T follicular helper cell (primary cell): ENCODE data around the gene SSR1.
"Not testable (repeated sequence)": the region's sequence is repeated elsewhere in the genome, so short reads cannot be mapped to it uniquely, and the experiment has no call there.

ENCODE experiments used
- DNase-seq: peaks from one replicate; pipeline ENCODE4 v3.0.0-alpha.2; 2020; ENCODE audit warnings: low read depth

The SSR1 gene

DNA sequence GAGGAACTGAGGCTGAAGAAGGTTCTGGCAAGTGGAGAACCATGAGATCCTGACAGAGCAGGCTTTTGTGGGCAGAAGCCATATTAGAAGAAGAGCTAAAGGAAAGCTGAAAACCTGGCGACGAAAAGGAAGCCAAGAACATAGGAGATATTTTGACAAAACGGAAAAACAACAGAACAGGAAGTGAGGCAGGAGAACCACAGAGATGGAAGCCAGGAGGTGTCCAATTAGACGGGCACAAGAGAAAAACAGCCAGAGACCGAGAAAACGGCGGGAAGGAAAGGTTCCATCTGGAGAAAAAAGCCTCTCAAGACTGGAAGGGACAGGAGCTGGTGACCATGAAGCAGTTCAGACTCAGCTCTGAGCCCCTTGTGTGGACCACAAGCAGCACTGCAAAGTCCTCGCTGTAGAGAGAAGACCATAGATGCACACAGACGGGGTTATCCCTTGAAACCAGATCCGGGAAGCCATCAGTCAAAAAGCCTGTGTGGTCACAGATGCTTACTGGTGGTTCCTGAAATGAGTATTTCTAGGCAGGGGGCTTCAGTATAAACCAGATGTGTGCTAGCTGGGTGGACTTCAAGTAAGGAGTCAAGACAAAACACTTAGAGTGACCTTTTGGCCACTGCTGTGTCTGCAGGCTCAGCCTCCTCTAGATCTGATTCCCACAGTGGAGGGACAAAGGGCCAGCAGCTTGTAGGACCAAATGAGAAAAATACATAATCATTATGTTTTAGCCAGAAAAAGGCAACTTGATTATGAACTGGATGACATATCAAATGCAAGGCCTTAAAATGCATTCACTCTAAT, 30.7 kb downstream of the SSR1 start:
- no peak for DNase-seq

DNA sequence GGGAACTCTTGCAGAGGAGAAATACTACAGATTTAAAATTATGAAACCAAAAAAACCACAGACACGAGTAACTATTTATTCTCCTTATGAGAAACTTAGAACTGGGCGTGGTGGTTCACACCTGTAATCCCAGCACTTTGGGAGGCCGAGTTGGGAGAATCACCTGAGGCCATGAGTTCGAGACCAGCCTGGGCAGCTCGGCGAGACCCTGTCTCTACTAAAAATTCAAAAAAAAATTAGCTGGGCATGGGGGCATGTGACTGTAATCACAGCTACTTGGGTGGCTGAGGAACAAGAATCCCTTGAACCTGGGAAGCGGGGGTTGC, 36.8 kb downstream of the SSR1 start:
- no peak for DNase-seq

DNA sequence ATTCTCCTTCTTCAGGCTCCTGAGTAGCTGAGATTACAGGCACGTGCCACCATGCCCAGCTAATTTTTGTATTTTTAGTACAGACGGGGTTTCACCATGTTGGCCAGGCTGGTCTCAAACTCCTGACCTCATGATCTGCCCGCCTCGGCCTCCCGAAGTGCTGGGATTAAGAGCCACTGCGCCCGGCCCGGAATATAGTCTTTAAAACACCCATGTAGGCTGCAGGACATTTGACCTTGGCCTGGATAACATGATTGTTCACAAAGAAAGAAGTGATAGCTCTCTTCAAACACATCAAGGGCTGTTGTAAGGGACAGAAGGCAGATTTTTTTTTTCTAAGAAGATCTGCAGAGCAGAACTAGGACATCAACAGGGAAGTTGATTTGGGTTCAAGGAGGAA, 38.5 kb downstream of the SSR1 start:
- DNase-seq = not testable (repeated sequence)

DNA sequence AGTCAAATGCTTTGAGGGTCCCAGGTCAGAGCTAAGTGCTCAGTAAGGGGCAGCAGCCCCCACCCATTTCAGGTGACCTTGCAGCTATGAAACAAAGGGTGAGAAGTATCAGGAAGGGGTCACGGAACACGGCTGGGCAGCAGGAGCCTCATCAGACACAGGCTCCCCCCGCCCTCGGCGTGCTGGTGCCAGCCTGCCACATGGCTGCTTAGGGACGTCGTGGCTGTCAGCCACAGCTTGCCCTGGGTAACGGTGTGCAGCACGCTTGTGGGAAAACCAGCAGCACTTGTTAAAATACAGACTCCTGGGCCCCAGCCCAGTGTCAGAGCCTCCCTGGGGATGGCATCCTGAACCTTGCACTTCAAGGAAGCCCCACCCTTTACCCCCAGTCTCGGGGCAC, 39.3 kb downstream of the SSR1 start:
- no peak for DNase-seq

DNA sequence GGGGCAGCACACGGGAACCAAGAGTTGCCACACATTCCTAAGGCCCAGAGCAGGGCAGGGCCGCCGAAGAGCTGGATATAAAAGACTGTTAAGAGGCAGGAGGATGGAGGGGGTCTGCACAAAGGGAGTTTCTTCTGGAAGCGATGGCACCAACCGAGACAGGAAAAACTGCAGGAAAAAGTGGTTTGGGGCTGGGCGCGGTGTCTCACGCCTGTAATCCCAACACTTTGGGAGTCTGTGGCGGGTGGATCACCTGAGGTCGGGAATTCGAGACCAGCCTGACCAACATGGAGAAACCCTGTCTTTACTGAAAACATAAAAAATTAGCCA, 41.8 kb downstream of the SSR1 start:
- no peak for DNase-seq

DNA sequence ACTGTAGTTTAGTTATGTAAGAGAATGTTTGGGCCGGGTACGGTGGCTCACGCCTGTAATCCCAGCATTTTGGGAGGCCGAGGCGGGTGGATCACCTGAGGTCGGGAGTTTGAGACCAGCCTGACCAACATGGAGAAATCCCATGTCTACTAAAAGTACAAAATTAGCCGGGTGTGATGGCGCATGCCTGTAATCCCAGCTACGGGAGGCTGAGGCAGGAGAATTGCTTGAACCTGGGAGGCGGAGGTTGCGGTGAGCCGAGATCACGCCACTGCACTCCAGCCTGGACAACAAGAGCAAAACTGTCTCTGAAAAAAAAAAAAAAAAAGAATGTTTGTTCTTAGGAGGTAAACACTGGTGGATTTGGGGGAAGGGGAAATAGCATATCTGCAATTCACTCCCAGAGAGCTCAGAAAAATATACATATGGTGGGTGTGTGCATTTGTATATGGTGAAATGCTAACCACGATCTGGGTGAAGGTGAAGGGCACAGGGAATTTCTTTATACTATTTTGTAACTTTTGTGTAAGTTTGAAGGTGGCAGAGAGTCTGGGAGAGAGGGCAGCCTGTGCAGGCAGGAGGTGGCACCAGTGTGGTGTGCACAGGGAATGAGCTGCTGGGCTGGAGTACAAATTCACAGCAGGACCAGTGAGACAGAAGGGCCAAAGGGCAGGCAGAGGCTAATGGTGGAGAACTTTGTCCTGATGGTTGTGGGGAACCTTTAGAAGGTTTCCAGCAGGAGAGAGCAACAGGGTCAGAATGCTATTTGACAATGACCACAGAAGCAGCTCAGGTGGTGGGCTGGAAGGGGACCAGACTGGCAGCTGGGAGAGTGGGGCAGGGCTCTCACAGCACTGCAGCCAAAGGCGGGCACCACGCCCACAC, 42.4 kb downstream of the SSR1 start:
- no peak for DNase-seq

DNA sequence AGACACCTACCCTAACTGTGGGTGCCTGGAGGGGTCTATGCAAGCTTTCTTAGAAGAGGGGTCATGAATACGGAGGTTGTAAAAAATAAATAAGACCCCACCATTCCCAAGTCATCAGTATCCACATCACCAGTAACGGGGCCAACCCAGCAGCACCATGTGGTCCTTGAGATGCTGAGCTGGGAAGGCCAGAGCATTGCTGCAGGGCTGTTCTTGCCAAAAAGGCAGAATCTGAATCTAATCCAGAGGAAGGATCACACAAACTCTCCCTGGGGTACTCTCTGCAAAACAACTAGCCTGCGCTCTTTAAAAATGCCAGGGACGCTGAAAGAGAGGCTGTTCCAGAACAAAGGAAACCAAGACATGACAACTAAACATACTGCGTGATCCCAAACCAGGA, 43.2 kb downstream of the SSR1 start:
- no peak for DNase-seq

DNA sequence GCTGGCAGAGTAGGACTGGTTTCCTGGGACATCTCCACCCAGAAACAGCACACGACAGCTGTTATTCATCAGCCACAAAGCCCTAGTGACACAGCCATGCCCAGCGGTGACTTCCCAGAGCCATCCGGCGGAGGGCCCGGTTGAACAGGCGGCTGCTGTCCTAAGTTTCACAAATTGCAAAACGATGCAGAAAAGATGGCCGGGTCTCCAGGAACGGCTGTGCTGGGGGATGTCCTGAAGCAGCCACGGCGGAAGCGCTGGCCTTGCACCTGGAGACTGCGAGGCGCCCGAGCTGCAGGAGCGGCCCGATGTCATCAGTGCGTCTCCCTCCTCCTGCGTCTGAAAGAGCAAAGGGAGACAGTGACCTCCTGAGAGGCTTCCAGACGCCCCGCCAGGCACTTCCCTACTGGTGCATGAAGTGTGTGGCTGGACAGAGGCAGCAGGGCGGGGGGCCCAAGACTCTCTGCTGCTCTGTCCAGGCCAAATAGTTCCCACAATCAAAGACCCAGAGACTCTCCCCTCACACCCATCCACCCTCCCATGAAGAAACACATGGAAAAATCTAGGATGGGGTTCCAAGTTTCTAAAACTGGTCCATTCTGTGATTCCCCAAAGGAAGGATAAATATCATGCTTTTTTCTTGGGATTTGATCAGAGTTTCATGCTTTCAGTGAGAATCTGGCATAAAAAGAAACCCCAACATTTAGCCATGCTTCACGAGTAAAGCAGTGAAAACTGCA, 44.0 kb downstream of the SSR1 start:
- no peak for DNase-seq

DNA sequence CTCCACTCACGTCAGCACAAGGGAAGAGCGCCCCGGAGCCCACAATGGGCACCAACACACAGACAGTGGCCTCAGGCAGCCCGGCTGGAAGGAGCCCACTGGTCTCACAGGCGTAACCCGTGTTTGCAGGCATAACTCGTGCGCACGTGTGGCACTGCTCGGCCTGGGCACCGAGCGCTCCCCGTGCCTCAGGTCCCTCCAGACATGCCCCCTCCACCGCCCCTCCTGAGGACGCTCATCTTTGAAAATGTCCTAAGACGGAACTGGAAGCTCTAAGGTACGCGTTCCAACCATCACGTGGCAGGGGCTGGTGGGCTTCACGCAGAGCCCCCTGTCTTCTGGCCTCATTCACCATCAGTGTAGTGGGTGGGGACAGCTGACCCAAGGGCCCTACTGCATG, 44.6 kb downstream of the SSR1 start:
- DNase-seq = no peak

DNA sequence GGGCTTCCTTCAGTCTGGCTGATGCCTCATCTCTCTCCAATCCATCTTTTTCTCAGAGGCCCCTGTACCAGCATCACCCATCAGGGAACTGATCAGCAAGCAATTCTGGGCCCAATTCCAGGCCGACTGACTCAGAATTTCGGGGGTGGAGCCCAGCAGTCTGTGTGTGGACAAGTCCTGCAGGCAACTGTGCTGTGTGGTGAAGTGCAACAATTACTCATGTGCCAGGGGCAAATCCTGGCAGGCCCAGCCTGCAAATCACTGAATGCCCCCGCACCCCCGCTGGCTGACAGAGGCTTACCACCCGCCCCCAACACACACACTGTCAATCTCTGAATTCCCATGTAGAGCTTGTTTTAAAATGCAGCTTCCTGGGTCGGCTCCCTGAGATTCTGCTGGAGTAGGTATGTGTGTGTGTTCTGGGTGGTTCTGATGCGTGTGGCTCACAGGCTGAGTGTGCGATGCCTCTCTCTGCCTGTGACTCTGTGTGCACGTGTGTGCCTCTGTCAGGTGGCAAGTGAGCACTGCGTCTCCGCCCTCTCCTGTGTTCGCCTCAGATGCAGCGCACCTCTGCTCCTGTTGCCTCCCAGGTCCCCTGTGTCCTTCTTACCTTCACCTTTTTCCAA, 45.4 kb downstream of the SSR1 start:
- no peak for DNase-seq

DNA sequence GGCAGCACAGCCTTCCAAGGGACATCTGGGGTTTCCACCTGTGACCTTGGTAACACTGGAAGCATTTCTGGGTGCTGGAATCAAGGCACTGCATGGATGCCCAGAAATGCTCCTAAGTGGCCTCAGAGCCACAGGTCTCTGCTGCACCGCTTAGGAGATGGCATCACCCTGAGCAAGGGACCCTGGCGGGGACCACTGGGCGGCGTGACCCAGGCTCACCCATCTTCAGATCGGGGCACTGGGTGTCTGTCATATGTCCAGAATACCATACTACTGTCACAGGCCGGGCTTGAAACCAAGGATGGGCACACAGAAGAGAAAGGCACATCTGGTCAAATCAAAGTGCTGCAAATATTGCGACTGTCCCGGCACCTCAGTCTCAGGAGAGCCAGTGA, 45.9 kb downstream of the SSR1 start:
- no peak for DNase-seq

DNA sequence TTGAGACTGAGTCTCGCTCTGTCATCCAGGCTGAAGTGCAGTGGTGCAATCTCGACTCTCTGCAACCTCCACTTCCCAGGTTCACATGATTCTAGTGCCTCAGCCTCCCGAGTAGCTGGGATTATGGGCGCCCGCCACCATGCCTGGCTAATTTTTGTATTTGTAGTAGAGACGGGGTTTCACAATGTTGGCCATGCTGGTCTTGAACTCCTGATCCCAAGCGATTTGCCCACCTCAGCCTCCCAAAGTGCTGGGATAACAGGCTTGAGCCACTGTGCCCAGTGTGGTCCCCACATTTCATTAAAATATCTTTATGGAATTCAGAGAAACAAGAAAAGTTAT, 47.6 kb downstream of the SSR1 start:
- DNase-seq = not testable (repeated sequence)

DNA sequence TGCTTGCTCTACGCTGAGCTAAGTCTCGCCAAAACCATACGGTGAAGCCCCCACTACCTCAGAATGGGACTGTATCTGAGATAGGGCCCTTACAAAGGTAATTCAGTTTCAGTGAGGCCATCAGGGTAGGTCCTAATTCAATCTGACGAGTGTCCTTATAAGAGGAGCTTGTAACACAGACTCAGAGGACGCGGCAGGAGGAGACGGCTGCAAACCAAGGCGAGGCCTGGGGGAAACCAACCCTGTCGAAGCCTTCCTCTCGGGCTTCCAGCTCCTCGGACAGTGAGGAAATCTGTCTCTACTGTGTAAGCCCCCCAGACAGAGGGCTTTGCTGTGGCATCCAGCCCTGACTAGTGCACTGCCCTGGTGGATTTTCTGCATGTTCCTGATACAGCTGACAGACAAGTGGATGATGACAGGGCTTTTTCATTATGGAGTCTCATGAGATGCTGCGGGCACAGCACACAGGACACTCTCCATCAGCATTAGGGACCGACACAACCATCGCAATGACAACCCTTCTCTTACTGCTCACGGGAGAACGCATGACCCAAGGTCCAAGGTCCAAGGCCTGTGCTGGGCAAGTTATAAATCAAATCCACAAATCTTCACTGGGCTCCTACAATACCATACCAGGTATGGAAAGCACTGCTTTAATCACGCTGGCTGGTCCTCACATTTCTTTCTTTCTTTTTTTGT, 48.2 kb downstream of the SSR1 start:
- no peak for DNase-seq

DNA sequence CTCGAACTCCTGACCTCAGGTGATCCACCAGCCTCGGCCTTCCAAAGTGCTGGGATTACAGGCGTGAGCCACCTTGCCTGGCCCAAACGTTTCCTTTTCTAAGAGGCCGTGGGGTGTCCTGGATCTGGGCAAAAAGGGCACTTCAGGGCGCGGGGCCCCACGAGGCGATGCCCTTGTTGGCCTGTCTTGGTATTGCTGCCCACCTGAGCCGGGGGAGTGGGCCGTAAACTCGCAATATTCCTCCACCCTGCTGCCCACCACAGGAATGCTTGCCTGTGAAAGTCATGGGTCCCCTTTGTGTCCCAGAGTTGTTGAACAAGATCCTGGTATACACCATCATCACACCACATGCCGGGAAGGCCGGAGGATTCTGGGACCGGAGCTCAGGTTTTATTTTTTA, 49.0 kb downstream of the SSR1 start:
- no peak for DNase-seq

DNA sequence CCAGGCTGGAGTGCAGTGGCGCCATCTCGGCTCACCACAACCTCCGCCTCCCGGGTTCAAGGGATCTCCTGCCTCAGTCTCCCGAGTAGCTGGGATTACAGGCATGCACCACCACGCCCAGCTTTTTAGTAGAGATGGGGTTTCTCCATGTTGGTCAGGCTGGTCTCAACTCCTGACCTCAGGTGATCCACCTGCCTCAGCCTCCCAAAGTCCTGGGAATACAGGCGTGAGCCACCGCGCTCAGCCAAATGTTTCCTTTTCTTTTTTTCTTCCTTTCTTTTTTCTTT, 49.5 kb downstream of the SSR1 start:
- not testable (repeated sequence) for DNase-seq

DNA sequence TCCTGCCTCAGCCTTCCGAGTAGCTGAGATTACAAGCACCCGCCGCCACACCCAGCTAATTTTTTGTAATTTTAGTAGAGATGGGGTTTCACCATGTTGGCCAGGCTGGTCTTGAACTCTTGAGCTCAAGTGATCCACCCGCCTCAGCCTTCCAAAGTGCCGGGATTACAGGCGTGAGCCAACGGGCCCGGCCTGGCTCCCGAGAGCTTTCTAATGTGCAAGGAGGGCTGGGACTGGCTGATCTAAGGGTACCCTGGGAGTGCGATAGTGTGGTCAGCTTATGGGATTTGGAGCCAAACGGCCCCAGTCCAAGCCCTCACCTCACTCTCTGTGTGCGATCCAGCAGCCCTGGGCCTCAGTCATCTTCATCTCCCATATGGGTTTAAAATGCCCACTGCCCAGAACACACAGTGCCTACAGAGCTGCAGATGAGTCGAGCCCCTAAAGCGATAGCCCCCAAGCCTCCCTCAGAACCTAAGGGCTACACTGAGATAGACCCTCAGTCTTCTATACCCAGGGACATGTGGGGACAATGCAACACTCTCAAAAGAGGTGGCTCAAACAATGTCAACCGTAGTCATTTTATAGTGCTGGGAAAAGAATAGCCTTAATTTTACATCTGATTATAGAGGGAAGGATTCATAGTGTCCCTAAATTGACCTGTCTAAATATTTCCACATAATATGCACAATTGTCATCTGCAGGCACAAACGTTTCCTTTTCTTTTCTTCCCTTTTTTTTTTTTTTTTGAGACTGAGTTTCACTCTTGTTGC, 50.1 kb downstream of the SSR1 start:
- no peak for DNase-seq

DNA sequence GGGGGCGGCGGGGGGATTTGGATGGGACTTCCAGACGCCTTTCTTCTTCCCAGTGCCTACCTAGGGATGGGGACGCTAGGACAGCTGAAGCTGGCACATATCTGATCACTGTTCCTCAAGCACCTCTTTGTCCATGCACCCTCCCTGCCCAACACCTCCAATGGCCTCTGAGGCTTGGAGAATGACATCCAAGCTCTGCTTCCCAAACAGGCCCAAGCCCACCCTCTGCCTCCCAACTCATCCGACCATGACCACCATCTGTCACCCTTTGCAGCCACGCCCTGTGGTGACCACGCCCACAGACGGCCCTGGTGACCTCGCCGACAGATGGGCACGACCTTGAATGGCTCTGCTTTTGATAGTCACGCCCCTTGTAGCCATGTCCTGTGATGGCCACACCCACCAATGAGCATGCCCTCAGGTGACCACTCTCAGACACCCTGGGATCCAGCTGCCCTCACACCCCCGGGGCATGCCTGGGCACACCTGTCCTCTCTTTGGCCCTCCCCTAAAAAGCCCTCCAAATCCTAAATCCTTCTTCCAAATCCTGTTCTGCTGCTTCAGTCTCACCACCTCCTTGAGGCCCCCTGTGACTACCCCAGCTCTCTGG, 51.0 kb downstream of the SSR1 start:
- DNase-seq = no peak

DNA sequence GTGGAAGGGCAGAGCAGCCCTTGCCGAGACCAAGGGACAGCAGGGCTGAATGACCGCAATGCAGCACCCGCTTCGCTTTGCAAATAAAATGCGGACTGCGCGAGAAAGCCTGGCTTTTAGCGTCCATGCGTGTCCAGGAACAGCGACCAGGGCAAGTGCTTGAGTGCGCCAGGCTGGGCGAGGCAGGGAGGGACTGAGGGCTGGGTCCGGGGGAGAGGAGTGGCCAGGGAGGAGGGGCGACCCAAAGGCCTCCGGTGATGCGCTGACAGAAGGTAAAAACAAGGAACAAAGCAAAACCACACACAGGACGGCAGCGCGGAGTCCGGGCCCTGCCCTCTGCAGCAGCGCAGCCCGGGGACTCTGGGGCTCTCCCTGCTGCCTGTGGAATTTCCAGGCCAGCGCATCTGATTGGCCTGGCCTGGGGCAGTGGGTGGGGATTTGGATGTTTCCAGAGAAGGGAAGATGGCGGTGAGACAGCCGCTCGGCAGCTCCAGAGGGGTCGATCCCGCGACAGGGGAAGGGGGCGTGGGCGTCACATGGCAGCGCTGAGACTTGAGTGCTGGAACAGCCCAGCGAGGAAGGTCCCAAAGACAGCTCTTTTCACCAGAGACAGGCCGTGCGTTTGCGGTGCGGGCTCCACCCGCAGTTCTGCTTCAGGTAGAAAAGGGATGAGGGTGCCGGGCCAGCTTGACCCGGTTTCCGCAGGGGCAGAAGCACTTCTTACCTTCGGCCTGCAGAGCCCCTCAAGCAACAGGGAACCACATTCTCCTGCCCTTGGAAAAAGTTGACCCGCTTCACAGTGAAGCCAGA, 51.8 kb downstream of the SSR1 start:
- DNase-seq = no peak

DNA sequence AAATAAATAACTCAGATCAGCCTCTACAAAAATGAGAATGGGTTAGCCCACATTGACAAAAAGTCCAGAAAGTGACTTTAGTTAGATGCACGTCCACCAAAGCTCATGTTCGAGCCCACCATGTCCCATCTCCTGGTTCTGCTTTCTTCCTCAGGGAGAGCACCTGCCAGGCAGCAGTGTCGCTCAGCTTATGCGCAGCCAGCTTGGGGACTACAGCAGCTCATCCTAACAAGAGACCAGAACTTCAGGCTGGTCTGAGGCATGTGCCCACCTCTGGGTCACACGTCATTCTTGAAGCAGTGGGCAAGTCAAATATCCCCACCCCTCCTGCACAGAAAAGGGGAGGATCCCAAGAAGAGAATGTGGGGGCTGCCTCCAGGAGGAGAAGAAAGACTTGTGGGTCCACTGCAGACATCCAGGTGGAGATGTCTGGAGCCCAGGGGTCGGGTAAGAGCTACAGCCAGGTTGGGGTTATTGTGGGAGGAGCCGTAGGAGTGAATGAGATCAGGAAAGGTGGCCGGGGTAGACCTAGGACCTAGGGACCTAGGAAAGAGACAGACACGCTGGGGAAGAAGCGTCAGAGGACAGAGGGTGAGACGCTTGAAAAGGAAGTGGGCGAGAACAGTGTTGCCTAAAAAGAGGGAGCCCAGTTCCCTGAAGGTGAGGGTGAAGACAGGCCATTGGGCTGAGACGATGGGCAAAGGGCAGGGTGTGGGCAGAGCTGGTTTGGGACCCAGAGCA, 52.5 kb downstream of the SSR1 start:
- DNase-seq = no peak
